K562 treated with DMSO at 1 percent for 4 hours (cell line): ENCODE measurements around the gene EGF. TPM values are rescaled to one million over a fixed set of nuclear protein-coding genes. Genes with fewer than 3 reads are reported as not detected.

ENCODE experiments used
- total RNA-seq: library from RNA; unstranded; fragments of 300-600 nt; gene quantifications from 2 replicates; pipeline ENCODE4 v1.2.3, GENCODE V29; 2022; ENCODE audit not compliant: insufficient read depth

EGF gene
- total RNA-seq: 2.0 and 3.3 TPM in 2 replicates

DNA sequence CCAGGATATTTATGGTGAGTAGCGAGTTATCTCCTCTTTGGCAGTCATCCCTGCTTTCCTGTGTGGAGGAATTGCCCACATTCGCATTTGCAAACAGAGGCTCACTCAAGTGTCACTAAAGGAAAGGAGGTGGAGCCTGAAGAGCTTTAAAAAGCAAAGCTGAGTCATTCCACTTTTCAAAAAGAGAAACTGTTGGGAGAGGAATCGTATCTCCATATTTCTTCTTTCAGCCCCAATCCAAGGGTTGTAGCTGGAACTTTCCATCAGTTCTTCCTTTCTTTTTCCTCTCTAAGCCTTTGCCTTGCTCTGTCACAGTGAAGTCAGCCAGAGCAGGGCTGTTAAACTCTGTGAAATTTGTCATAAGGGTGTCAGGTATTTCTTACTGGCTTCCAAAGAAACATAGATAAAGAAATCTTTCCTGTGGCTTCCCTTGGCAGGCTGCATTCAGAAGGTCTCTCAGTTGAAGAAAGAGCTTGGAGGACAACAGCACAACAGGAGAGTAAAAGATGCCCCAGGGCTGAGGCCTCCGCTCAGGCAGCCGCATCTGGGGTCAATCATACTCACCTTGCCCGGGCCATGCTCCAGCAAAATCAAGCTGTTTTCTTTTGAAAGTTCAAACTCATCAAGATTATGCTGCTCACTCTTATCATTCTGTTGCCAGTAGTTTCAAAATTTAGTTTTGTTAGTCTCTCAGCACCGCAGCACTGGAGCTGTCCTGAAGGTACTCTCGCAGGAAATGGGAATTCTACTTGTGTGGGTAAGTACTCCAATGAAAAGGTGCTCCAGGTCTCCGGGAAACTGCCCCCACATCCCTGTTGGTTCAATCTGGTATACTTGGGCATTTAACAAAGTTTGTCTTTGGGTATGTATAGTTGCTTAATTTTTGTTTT lies at the start of gene EGF:
Gene EGF (plus strand): TSS at position 178 of the 890 bp plus-strand sequence. CDS start 453 bp downstream, at position 631.

Other genes with a start within 250 kb of the EGF start
- 31.3 and 33.5 TPM in 2 replicates for gene CASP6, start 209.4 kb upstream of the EGF start, total RNA-seq
- gene PLA2G12A, start 182.8 kb upstream of the EGF start, total RNA-seq: 22.3 and 68.3 TPM in 2 replicates
- gene CFI, start 110.9 kb upstream of the EGF start, total RNA-seq: 3.3 TPM in 1 of 2 replicates, not detected in the other
- 18.4 and 27.7 TPM in 2 replicates for gene GAR1, start 97.1 kb upstream of the EGF start, total RNA-seq
- gene RRH, start 84.9 kb upstream of the EGF start, total RNA-seq: not detected in 2 replicates
- gene LRIT3, start 64.8 kb upstream of the EGF start, total RNA-seq: not detected in 2 replicates